B cell (primary cell): ENCODE data around the gene PRR7.

Source experiments
- EZH2 ChIP-seq: IDR thresholded peaks from 2 replicates; pipeline ENCODE4 v1.6.1; 2012; ENCODE audit warnings: borderline replicate concordance, low read depth, mild to moderate bottlenecking, moderate library complexity, low read length; ENCODE audit not compliant: insufficient read depth, poor library complexity, severe bottlenecking
- TF ChIP-seq, protein P1 (sequence below): fragments of 200-600 bp; IDR thresholded peaks from one replicate; pipeline ENCODE4 v1.8.0; 2022; ENCODE audit warnings: antibody characterized with exemption, mild to moderate bottlenecking

DNA sequence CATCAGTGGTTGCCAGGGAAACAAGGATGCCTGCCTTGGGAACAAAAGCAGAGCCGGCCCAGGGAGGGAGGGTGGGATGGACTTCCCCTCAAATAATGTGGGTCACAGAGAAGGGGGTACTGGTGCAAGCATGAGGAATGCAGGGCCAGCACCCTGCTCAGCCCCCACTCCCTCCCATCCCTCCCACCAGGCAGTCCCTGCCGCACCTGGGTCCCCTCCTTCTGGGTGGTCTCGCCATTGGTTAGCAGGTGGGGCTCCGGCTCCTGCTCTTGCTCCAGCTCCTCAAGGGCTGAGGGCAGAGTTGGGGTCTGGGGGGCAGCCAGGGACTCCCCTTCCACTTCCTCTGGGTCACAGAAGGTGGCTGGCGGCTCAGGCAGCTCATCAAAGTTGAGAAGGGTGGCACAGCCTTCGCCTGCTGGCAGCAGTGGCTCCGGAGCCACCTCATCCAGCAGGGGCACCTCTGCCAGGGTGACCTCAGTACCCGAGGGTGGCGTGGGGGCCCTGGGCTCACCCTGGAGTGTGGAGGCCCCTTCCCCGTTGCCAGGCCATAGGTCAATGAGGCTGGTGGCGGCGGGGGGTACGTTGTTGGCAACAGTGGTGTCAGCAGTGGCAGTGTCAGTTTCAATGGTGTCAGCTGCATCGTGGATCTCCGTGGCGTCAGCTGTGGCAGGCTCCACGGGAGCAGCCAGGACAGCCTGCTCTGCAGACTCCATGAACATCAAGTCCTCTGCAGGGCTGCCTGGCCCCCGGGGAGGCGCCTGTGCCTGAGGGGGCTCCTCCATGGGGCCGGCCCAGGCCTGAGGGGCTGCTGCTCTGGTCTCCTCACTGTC lies 11.5 kb downstream of the PRR7 start:
- TF ChIP-seq, protein P1, sequence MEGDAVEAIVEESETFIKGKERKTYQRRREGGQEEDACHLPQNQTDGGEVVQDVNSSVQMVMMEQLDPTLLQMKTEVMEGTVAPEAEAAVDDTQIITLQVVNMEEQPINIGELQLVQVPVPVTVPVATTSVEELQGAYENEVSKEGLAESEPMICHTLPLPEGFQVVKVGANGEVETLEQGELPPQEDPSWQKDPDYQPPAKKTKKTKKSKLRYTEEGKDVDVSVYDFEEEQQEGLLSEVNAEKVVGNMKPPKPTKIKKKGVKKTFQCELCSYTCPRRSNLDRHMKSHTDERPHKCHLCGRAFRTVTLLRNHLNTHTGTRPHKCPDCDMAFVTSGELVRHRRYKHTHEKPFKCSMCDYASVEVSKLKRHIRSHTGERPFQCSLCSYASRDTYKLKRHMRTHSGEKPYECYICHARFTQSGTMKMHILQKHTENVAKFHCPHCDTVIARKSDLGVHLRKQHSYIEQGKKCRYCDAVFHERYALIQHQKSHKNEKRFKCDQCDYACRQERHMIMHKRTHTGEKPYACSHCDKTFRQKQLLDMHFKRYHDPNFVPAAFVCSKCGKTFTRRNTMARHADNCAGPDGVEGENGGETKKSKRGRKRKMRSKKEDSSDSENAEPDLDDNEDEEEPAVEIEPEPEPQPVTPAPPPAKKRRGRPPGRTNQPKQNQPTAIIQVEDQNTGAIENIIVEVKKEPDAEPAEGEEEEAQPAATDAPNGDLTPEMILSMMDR = peak; percentile 33
- no peak for TF ChIP-seq EZH2
